Measurements from ENCODE around the gene SLC7A9.

- no peak for TF ChIP-seq CTCF (optimal IDR thresholded peaks at IDR 0.05 in 1 of 3, IDR thresholded peaks at IDR 0.05 in 1 of 3, conservative IDR thresholded peaks at IDR 0.05 in 1 of 3; ENCODE audit: extremely low read depth in 1 of 3, insufficient read depth in 2 of 3, low read length in 3 of 3)
- TF ChIP-seq EZH2 (IDR thresholded peaks at IDR 0.05; ENCODE audit: low read length) = no peak
Observed at GRCh38 chr19:32889137-32889934, 19.8 kb upstream of the SLC7A9 start.

Measured in keratinocyte (primary cell).